Endothelial cell of umbilical vein (primary cell): ENCODE data around the gene CLDN34. TPM values are rescaled to one million over a fixed set of nuclear protein-coding genes. Genes with fewer than 3 reads are reported as not detected.

ENCODE experiments used
- BruUV-seq: library from RNA; stranded (reverse); fragments of 400-500 nt; replicated peaks from 2 replicates; lab custom pipeline; 2021; lab: Mats Ljungman, UMichigan
- CTCF ChIA-PET: fragments of 300-600, 350-600 bp; sonication (Branson Sonifier 250); formaldehyde crosslinking; loops from one replicate; lab custom pipeline; 2021; ENCODE audit warnings: antibody characterized with exemption, inconsistent platforms; lab: Charles Lee
- POLR2A ChIA-PET: fragments of 300-600, 350-600 bp; sonication (Branson Sonifier 250); formaldehyde crosslinking; loops from one replicate; lab custom pipeline; 2021; ENCODE audit warnings: antibody characterized with exemption, inconsistent platforms; lab: Charles Lee
- DNase-seq: peaks from one replicate; pipeline ENCODE4 v3.0.0-alpha.2; 2011; ENCODE audit warnings: low read depth, low spot score
- FAIRE-seq: peaks from 2 replicates; lab custom pipeline; 2011; peaks lifted over from hg19 to GRCh38; lab: Jason Lieb, UNC
- H2AFZ ChIP-seq: 2 replicates; pipeline ENCODE4 v1.6.0; 2012; ENCODE audit warnings: low read depth, low read length, control low read depth, inconsistent platforms
- H3K27ac ChIP-seq: 2 replicates; pipeline ENCODE4 v1.5.1; 2011; ENCODE audit warnings: low read depth, mild to moderate bottlenecking, control low read depth, low read length, moderate library complexity; ENCODE audit not compliant: insufficient read depth
- H3K27me3 ChIP-seq, 2 experiments: 2 replicates each; pipeline versions ENCODE4 v1.6.0 to v1.6.1; 2011; ENCODE audit warnings: low read length in 2 of 2, mixed read lengths in 1 of 2; ENCODE audit not compliant: control insufficient read depth in 2 of 2, insufficient read depth in 2 of 2
- H3K36me3 ChIP-seq, 2 experiments: 2 replicates in 1 of 2; 3 replicates in 1 of 2; pipeline ENCODE4 v1.5.1; 2011; ENCODE audit warnings: low read length in 2 of 2, mild to moderate bottlenecking in 1 of 2, moderate library complexity in 1 of 2; ENCODE audit not compliant: control insufficient read depth in 2 of 2, insufficient read depth in 2 of 2; ENCODE audit errors: extremely low read depth in 1 of 2
- H3K4me1 ChIP-seq: 3 replicates; pipeline ENCODE4 v1.5.1; 2011; ENCODE audit warnings: mild to moderate bottlenecking, low read length; ENCODE audit not compliant: control insufficient read depth, insufficient read depth; ENCODE audit errors: extremely low read depth
- H3K4me2 ChIP-seq: 2 replicates; pipeline ENCODE4 v1.6.1; 2011; ENCODE audit warnings: low read length, control low read depth, mixed read lengths; ENCODE audit not compliant: insufficient read depth
- H3K4me3 ChIP-seq, 3 experiments: fragments of 200-600 bp in 1 of 3; sonication (generic), shearing (Covaris generic) in 1 of 3; replicated peaks in 1 of 3; 2 replicates each; pipeline ENCODE4 v1.5.1; 2011 to 2016; ENCODE audit warnings: control low read depth in 3 of 3, low read length in 3 of 3, mild to moderate bottlenecking in 2 of 3, inconsistent platforms in 1 of 3, low read depth in 1 of 3, moderate library complexity in 1 of 3; ENCODE audit not compliant: insufficient read depth in 1 of 3
- H3K79me2 ChIP-seq: 2 replicates; pipeline ENCODE4 v1.6.0; 2012; ENCODE audit warnings: low read length, inconsistent platforms; ENCODE audit not compliant: control insufficient read depth, insufficient read depth
- H3K9ac ChIP-seq: replicated peaks from 2 replicates; pipeline ENCODE3; 2011; ENCODE audit warnings: low read length, control low read depth; ENCODE audit not compliant: insufficient read depth; ENCODE audit errors: extremely low read depth
- H3K9me1 ChIP-seq: replicated peaks from 3 replicates; pipeline ENCODE4 v1.6.0; 2011; ENCODE audit warnings: mild to moderate bottlenecking, low read length; ENCODE audit not compliant: control insufficient read depth, insufficient read depth; ENCODE audit errors: extremely low read depth
- H3K9me3 ChIP-seq: replicated peaks from 2 replicates; pipeline ENCODE4 v1.5.1; 2012; ENCODE audit warnings: low read length, inconsistent platforms; ENCODE audit not compliant: control insufficient read depth, insufficient read depth
- H4K20me1 ChIP-seq: replicated peaks from 2 replicates; pipeline ENCODE3; 2011; ENCODE audit warnings: mild to moderate bottlenecking, low read length; ENCODE audit not compliant: control insufficient read depth, insufficient read depth; ENCODE audit errors: extremely low read depth
- EZH2 ChIP-seq: IDR thresholded peaks from 2 replicates; pipeline ENCODE4 v1.6.1; 2012; ENCODE audit warnings: borderline replicate concordance, low read depth, mild to moderate bottlenecking, moderate library complexity, low read length, inconsistent platforms; ENCODE audit not compliant: severe bottlenecking
- FOS ChIP-seq: IDR thresholded peaks from 2 replicates; pipeline ENCODE4 v1.6.1; 2011; ENCODE audit warnings: mild to moderate bottlenecking, low read length, moderate library complexity, borderline replicate concordance; ENCODE audit not compliant: insufficient read depth
- GATA2 ChIP-seq: IDR thresholded peaks from 2 replicates; pipeline ENCODE4 v1.7.0; 2011; ENCODE audit warnings: low read depth, mild to moderate bottlenecking, moderate library complexity, mixed read lengths, low read length; ENCODE audit not compliant: insufficient read length, insufficient read depth
- JUN ChIP-seq: IDR thresholded peaks from 2 replicates; pipeline ENCODE4 v1.6.1; 2011; ENCODE audit warnings: borderline replicate concordance, low read depth; ENCODE audit not compliant: insufficient read length, insufficient read depth
- MYC ChIP-seq: IDR thresholded peaks from one replicate; pipeline ENCODE4 v1.6.1; 2011; ENCODE audit warnings: mild to moderate bottlenecking, low read depth, low read length
- POLR2A ChIP-seq: IDR thresholded peaks from 2 replicates; pipeline ENCODE4 v1.6.1; 2012; ENCODE audit warnings: low read depth, mild to moderate bottlenecking, control low read depth, low read length
- POLR2AphosphoS5 ChIP-seq: IDR thresholded peaks from 2 replicates; pipeline ENCODE4 v1.6.1; 2012; ENCODE audit warnings: low read depth, mild to moderate bottlenecking, control low read depth, low read length, moderate library complexity; ENCODE audit not compliant: insufficient read depth
- dilution Hi-C: fragments of 300-500 bp; cut with MboI; formaldehyde crosslinking; loops from one replicate; pipeline ENCODE4 v1.15.0; 2019; ENCODE audit warnings: low sequenced_read_pairs; ENCODE audit not compliant: extremely low pct_ligation_motif_present
- intact Hi-C: fragments of 100-400 bp; cut with micrococcal nuclease; formaldehyde crosslinking; loops from one replicate; pipeline ENCODE4 v1.10.0; 2022
- polyA plus RNA-seq, 4 experiments: library from polyadenylated mRNA; depleted of rRNA in 3 of 4; stranded (reverse) in 3 of 4; unstranded in 1 of 4; fragments of >200 nt; gene quantifications; 2 replicates each; pipeline versions ENCODE4 v1.2.1 to v1.2.3, GENCODE V29; 2011 to 2012; ENCODE audit warnings: missing spikeins in 1 of 4
- total RNA-seq: library from RNA; stranded (reverse); gene quantifications from 2 replicates; pipeline ENCODE4 v1.2.3, GENCODE V29; 2021
- TF ChIP-seq, protein P1 (sequence below), 2 donors: IDR thresholded peaks; 1 replicate in 1 of 2; 2 replicates in 1 of 2; pipeline ENCODE4 v1.5.1; 2011; ENCODE audit warnings: low read length in 2 of 2, mild to moderate bottlenecking in 2 of 2, moderate library complexity in 2 of 2, control low read depth in 1 of 2, inconsistent platforms in 1 of 2, low read depth in 1 of 2; ENCODE audit not compliant: insufficient read depth in 1 of 2; ENCODE audit errors: extremely low read depth in 1 of 2
- TF ChIP-seq, protein P2 (sequence below): IDR thresholded peaks from 2 replicates; pipeline ENCODE4 v1.6.1; 2011; ENCODE audit not compliant: insufficient read depth, insufficient read length

CLDN34 gene
- total and polyA plus RNA-seq, 2 donors (not counting 3 experiments of a cell fraction or from before 2014, with no cell fraction given): 0.08 to 0.46 TPM

DNA sequence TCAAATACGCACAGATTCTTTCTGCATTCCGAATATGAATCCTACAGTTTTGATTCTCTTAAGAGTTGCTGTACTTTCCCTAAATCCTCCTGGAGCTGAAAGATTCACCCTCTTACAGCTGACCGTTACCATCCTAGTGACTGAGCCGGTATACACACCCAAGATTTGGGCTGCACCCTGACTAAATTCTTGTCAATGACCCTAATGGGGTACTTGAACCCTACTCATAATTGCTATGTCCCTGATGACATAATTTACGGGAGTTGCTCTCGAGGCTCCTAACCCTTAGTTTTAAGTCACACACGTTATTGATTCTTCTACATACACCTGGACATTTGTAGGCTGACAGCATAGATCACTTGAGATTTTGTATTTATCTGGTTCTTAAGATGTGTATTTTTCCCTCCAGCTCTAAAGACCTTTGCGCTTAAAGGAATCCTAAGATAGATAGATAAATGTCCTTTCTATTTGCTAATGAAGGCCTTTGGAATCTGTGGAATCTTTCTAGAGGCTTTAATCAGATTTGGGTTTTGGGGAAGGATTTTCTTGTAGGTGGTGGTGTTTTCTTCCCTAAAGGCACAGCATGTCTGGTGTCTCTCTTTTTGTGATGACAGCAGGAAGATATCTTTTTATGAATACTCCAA, 37.8 kb downstream of the CLDN34 start:
- Histone ChIP-seq H3K4me1 (peaks cover 39% of the 10 kb centered on the region), H3K79me2 (no peaks in the 10 kb centered on the region), H3K27ac (peak overlapping the region; percentile 91), H3K4me3 (no peak overlapping the region), H3K9me3 (no peaks in the 10 kb centered on the region), H4K20me1 (no peaks in the 10 kb centered on the region), H3K27me3 (no peaks in the 10 kb centered on the region), H3K9me1 (no peaks in the 10 kb centered on the region), H3K9ac (no peak overlapping the region), H3K4me2 (no peak overlapping the region), H3K36me3 (no peaks in the 10 kb centered on the region), H2AFZ (no peak overlapping the region)
- DNase-seq (no peak), FAIRE-seq (peak; percentile 28)
- no TSS peak for BruUV-seq
- TF ChIP-seq FOS: no peak
- POLR2A ChIA-PET: no interaction called here
- CTCF ChIA-PET: no interaction called here
- intact Hi-C loops (no loop called here), dilution Hi-C loops (no loop called here)

DNA sequence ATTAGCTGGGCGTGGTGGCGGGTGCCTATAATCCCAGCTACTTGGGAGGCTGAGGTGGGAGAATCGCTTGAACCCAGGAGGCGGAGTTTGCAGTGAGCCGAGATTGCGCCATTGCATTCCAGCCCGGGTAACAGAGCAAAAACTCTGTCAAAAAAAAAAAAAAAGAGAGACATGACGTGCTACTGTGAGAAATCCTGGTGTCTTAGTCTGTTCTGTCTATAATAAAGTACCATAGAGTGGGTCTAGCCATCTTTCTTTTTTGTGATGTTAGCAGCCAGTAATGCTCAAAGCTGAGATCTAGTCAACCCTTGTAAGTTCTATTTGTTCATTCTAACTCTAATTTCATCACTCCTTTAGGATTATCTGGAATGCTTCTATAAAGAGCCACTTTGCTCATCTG, 38.9 kb downstream of the CLDN34 start:
- CTCF ChIA-PET: no interaction called here
- dilution Hi-C loops: no loop called here
- Histone ChIP-seq H4K20me1 (no peaks in the 10 kb centered on the region), H3K9me3 (no peaks in the 10 kb centered on the region), H3K9ac (no peak overlapping the region), H3K79me2 (no peaks in the 10 kb centered on the region), H3K27me3 (no peaks in the 10 kb centered on the region), H3K27ac (no peak overlapping the region), H3K4me1 (peaks cover 49% of the 10 kb centered on the region), H3K36me3 (no peaks in the 10 kb centered on the region), H2AFZ (no peak overlapping the region), H3K4me3 (no peak overlapping the region), H3K9me1 (no peaks in the 10 kb centered on the region), H3K4me2 (no peak overlapping the region)
- POLR2A ChIA-PET: no interaction called here
- intact Hi-C loops: no loop called here
- TF ChIP-seq MYC (no peak), FOS (no peak), GATA2 (no peak), EZH2 (no peak), JUN (no peak), POLR2AphosphoS5 (no peak), POLR2A (no peak)
- TF ChIP-seq, protein P1, sequence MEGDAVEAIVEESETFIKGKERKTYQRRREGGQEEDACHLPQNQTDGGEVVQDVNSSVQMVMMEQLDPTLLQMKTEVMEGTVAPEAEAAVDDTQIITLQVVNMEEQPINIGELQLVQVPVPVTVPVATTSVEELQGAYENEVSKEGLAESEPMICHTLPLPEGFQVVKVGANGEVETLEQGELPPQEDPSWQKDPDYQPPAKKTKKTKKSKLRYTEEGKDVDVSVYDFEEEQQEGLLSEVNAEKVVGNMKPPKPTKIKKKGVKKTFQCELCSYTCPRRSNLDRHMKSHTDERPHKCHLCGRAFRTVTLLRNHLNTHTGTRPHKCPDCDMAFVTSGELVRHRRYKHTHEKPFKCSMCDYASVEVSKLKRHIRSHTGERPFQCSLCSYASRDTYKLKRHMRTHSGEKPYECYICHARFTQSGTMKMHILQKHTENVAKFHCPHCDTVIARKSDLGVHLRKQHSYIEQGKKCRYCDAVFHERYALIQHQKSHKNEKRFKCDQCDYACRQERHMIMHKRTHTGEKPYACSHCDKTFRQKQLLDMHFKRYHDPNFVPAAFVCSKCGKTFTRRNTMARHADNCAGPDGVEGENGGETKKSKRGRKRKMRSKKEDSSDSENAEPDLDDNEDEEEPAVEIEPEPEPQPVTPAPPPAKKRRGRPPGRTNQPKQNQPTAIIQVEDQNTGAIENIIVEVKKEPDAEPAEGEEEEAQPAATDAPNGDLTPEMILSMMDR (IDR thresholded peaks at IDR 0.05; ENCODE audit: extremely low read depth in 1 of 2, insufficient read depth in 1 of 2, low read depth in 1 of 2, low read length in 2 of 2): no peak
- TF ChIP-seq, protein P2, sequence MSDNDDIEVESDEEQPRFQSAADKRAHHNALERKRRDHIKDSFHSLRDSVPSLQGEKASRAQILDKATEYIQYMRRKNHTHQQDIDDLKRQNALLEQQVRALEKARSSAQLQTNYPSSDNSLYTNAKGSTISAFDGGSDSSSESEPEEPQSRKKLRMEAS: no peak
- FAIRE-seq: no peak
- DNase-seq: no peak
- BruUV-seq: no TSS peak
